ENCODE data around the gene S1PR1. TPM values are rescaled to one million over a fixed set of nuclear protein-coding genes. Genes with fewer than 3 reads are reported as not detected.
"Not testable (repeated sequence)": the region's sequence is repeated elsewhere in the genome, so short reads cannot be mapped to it uniquely, and the experiment has no call there.

S1PR1 gene
- total RNA-seq, 6 donors from 2014 or later = 18.9 to 130 (median 76.5) TPM

GRCh38 chr1:101228424-101229134 is 8.2 kb upstream of the S1PR1 start:
- no peaks in the 10 kb centered on the region for H3K4me1 ChIP-seq
- WGBS, 2 donors = 91 to 95% methylated on average over 6 of the region's 6 CpGs
- DNase-seq = no peak

GRCh38 chr1:101232182-101232581 is 4.6 kb upstream of the S1PR1 start:
- ATAC-seq (ENCODE audit: low FRiP score in 2 of 2); H3K4me3 ChIP-seq; H3K9me3 ChIP-seq; H3K27ac ChIP-seq; DNase-seq; H3K27me3 ChIP-seq; H3K36me3 ChIP-seq: not testable (repeated sequence)
- H3K4me1 ChIP-seq = peaks cover 4 to 17% (median 10%) of the 10 kb centered on the region in 4 donors

More at GRCh38 chr1:101228424-101229134, 8.2 kb upstream of the S1PR1 start:
- no peak for TF ChIP-seq EP300 (IDR thresholded peaks at IDR 0.05)
- TF ChIP-seq, protein P1, sequence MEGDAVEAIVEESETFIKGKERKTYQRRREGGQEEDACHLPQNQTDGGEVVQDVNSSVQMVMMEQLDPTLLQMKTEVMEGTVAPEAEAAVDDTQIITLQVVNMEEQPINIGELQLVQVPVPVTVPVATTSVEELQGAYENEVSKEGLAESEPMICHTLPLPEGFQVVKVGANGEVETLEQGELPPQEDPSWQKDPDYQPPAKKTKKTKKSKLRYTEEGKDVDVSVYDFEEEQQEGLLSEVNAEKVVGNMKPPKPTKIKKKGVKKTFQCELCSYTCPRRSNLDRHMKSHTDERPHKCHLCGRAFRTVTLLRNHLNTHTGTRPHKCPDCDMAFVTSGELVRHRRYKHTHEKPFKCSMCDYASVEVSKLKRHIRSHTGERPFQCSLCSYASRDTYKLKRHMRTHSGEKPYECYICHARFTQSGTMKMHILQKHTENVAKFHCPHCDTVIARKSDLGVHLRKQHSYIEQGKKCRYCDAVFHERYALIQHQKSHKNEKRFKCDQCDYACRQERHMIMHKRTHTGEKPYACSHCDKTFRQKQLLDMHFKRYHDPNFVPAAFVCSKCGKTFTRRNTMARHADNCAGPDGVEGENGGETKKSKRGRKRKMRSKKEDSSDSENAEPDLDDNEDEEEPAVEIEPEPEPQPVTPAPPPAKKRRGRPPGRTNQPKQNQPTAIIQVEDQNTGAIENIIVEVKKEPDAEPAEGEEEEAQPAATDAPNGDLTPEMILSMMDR (IDR thresholded peaks at IDR 0.05) = no peak
- no peak for TF ChIP-seq POLR2AphosphoS5 (IDR thresholded peaks at IDR 0.05)
- no peak for TF ChIP-seq POLR2A (IDR thresholded peaks at IDR 0.05)
- no peaks in the 10 kb centered on the region for H3K27me3 ChIP-seq
- ATAC-seq (ENCODE audit: low FRiP score in 2 of 2) = no peak
- no peaks in the 10 kb centered on the region for H3K9me3 ChIP-seq
- no peak overlapping the region for H3K4me3 ChIP-seq
- no peak overlapping the region for H3K27ac ChIP-seq
- no peaks in the 10 kb centered on the region for H3K36me3 ChIP-seq

- ATAC-seq (ENCODE audit: low FRiP score in 2 of 2) = no peak
- no peak for TF ChIP-seq EP300 (IDR thresholded peaks at IDR 0.05)
- TF ChIP-seq, protein P1 (IDR thresholded peaks at IDR 0.05) = no peak
- no peak for TF ChIP-seq POLR2A (IDR thresholded peaks at IDR 0.05)
- TF ChIP-seq POLR2AphosphoS5 (IDR thresholded peaks at IDR 0.05) = no peak
- DNase-seq = no peak
- H3K27ac ChIP-seq = peak overlapping the region in 1 of 4 donors; percentile 5
- 85 to 91% methylated on average over 7 of the region's 7 CpGs for WGBS, 2 donors
- H3K4me1 ChIP-seq = peaks cover 9 to 30% (median 19%) of the 10 kb centered on the region in 4 donors
- H3K36me3 ChIP-seq = no peaks in the 10 kb centered on the region
- no peak overlapping the region for H3K4me3 ChIP-seq
- H3K27me3 ChIP-seq = no peaks in the 10 kb centered on the region
- no peaks in the 10 kb centered on the region for H3K9me3 ChIP-seq
These were observed 3.3 kb upstream of the S1PR1 start for GRCh38 chr1:101233495-101233894.

DNA sequence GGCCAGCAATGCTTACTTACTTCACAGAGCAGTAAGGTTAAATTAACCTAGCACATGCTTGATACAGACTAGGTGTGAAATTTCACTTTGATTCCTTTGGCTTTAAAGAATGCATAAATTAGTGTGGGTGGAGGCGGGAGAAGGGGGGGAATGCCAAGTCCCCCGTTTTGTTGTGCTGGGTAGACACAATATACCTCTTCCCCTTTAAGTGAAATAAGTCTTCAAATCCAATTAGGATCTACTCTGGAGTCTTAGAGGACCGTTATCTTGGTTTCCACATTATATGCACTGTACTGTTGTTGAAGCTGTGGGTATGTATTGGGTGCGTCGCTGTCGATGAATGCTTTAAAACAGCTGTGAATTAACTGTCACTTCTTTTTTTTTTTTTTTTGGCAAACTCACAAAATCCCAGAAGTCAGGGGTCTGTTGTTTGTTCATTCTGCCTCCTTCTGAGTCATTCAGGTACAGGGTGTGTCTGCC is 1.6 kb upstream of the S1PR1 start:
- DNase-seq = no peak
- peak overlapping the region; percentile 89 to 97 (median 94) for H3K27ac ChIP-seq

GRCh38 chr1:101235696-101236515 is 913 bp upstream of the S1PR1 start:
- WGBS, 2 donors = 1 to 3% methylated on average over 20 to 43 of the region's 43 CpGs
- Histone ChIP-seq H3K27me3 (no peaks in the 10 kb centered on the region), H3K27ac (peak overlapping the region; percentile 89 to 97 (median 94)), H3K36me3 (peaks cover 0 to 10% (median 3%) of the 10 kb centered on the region in 4 donors), H3K9me3 (no peaks in the 10 kb centered on the region), H3K4me1 (peaks cover 9 to 40% (median 23%) of the 10 kb centered on the region in 4 donors), H3K4me3 (peak overlapping the region; percentile 60 to 78 (median 62))
- TF ChIP-seq POLR2AphosphoS5 (IDR thresholded peaks at IDR 0.05) = peak in 1 of 2 donors; percentile 61
- no peak for TF ChIP-seq EP300 (IDR thresholded peaks at IDR 0.05)
- TF ChIP-seq, protein P1 (IDR thresholded peaks at IDR 0.05) = no peak
- ATAC-seq (ENCODE audit: low FRiP score in 2 of 2) (peak; percentile 54), DNase-seq (peak; percentile 49 to 88)

More for the DNA sequence above, 1.6 kb upstream of the S1PR1 start:
- TF ChIP-seq POLR2AphosphoS5 (IDR thresholded peaks at IDR 0.05) (peak in 1 of 2 donors; percentile 46), POLR2A (IDR thresholded peaks at IDR 0.05) (no peak)
- no peaks in the 10 kb centered on the region for H3K9me3 ChIP-seq
- 24 to 45% methylated on average over 6 of the region's 6 CpGs for WGBS, 2 donors
- peaks cover 9 to 40% (median 21%) of the 10 kb centered on the region in 4 donors for H3K4me1 ChIP-seq
- ATAC-seq (ENCODE audit: low FRiP score in 2 of 2) = no peak
- H3K4me3 ChIP-seq = peak overlapping the region; percentile 6 to 78 (median 62)
- H3K36me3 ChIP-seq = peaks cover 0 to 10% (median 3%) of the 10 kb centered on the region in 4 donors
- no peaks in the 10 kb centered on the region for H3K27me3 ChIP-seq
